ENCODE results near the gene SPC24.

- TF ChIP-seq CTCF (IDR thresholded peaks at IDR 0.05) (no peak), EZH2 (IDR thresholded peaks at IDR 0.05; ENCODE audit: borderline replicate concordance, insufficient read depth, low read depth, low read length, poor library complexity, severe bottlenecking) (no peak)
Observed at GRCh38 chr19:11192957-11193939, 37.7 kb upstream of the SPC24 start.

All from B cell (primary cell).